Suprapubic skin (tissue), 4 donors: Measurements from ENCODE around the gene STARD8. TPM values are rescaled to one million over a fixed set of nuclear protein-coding genes. Genes with fewer than 3 reads are reported as not detected.

ENCODE experiments used
- DNase-seq, 2 donors: peaks; one replicate each; pipeline ENCODE4 v3.0.0-alpha.2; 2019; ENCODE audit warnings: low spot score in 2 of 2
- H3K27ac ChIP-seq: fragments of 200-600 bp; sonication (generic); one replicate; pipeline ENCODE4 v1.5.1; 2019
- H3K27me3 ChIP-seq: fragments of 200-600 bp; sonication (generic); one replicate; pipeline ENCODE4 v1.5.1; 2019
- H3K36me3 ChIP-seq: fragments of 200-600 bp; sonication (generic); one replicate; pipeline ENCODE4 v1.5.1; 2019
- H3K4me1 ChIP-seq: fragments of 200-600 bp; sonication (generic); one replicate; pipeline ENCODE4 v1.5.1; 2019
- H3K4me3 ChIP-seq: fragments of 200-600 bp; sonication (generic); one replicate; pipeline ENCODE4 v1.5.1; 2019; ENCODE audit warnings: mild to moderate bottlenecking
- H3K9me3 ChIP-seq: fragments of 200-600 bp; sonication (generic); one replicate; pipeline ENCODE4 v1.5.1; 2019
- EP300 ChIP-seq: sonication (generic); formaldehyde crosslinking; IDR thresholded peaks from one replicate; pipeline ENCODE4 v1.6.1; 2017; ENCODE audit warnings: antibody characterized with exemption
- POLR2A ChIP-seq, 2 donors: fragments of 450-650 bp; IDR thresholded peaks; one replicate each; pipeline ENCODE4 v1.6.1; 2017; ENCODE audit warnings: antibody characterized with exemption in 2 of 2, mild to moderate bottlenecking in 2 of 2, moderate library complexity in 2 of 2
- POLR2AphosphoS5 ChIP-seq, 3 donors: sonication (generic); formaldehyde crosslinking; IDR thresholded peaks; one replicate each; pipeline ENCODE4 v1.6.1; 2017; ENCODE audit warnings: antibody characterized with exemption in 3 of 3
- WGBS: methylation state at CpG from one replicate; pipeline ENCODE4 v1.1.5; 2018; 5-methylcytosine and 5-hydroxymethylcytosine counted together
- total RNA-seq, 4 donors: library from RNA; depleted of rRNA; stranded (reverse); fragments of >200 nt; gene quantifications; one replicate each; pipeline ENCODE4 v1.1.0, GENCODE V29; 2016
- TF ChIP-seq, protein P1 (sequence below), 2 donors: fragments of 200-600 bp in 1 of 2; fragments of 450-650 bp in 1 of 2; sonication (generic) in 1 of 2; IDR thresholded peaks; one replicate each; pipeline ENCODE4 v1.5.1; 2016 to 2019; ENCODE audit warnings: antibody characterized with exemption in 2 of 2, mild to moderate bottlenecking in 1 of 2, moderate library complexity in 1 of 2

STARD8 gene
- total RNA-seq, 4 donors from 2014 or later = 2.0 to 4.5 (median 2.3) TPM

GRCh38 chrX:68659385-68659784 lies 11.9 kb downstream of the STARD8 start:
- Histone ChIP-seq H3K27me3 (no peaks in the 10 kb centered on the region), H3K36me3 (no peaks in the 10 kb centered on the region), H3K4me1 (peaks cover 2% of the 10 kb centered on the region), H3K27ac (no peak overlapping the region), H3K9me3 (no peaks in the 10 kb centered on the region), H3K4me3 (no peak overlapping the region)
- DNase-seq = no peak
- TF ChIP-seq POLR2AphosphoS5 (IDR thresholded peaks at IDR 0.05) = no peak
- TF ChIP-seq POLR2A (IDR thresholded peaks at IDR 0.05) = no peak
- TF ChIP-seq, protein P1, sequence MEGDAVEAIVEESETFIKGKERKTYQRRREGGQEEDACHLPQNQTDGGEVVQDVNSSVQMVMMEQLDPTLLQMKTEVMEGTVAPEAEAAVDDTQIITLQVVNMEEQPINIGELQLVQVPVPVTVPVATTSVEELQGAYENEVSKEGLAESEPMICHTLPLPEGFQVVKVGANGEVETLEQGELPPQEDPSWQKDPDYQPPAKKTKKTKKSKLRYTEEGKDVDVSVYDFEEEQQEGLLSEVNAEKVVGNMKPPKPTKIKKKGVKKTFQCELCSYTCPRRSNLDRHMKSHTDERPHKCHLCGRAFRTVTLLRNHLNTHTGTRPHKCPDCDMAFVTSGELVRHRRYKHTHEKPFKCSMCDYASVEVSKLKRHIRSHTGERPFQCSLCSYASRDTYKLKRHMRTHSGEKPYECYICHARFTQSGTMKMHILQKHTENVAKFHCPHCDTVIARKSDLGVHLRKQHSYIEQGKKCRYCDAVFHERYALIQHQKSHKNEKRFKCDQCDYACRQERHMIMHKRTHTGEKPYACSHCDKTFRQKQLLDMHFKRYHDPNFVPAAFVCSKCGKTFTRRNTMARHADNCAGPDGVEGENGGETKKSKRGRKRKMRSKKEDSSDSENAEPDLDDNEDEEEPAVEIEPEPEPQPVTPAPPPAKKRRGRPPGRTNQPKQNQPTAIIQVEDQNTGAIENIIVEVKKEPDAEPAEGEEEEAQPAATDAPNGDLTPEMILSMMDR (IDR thresholded peaks at IDR 0.05) = no peak
- no peak for TF ChIP-seq EP300
- 66% methylated on average over 5 of the region's 5 CpGs for WGBS

DNA sequence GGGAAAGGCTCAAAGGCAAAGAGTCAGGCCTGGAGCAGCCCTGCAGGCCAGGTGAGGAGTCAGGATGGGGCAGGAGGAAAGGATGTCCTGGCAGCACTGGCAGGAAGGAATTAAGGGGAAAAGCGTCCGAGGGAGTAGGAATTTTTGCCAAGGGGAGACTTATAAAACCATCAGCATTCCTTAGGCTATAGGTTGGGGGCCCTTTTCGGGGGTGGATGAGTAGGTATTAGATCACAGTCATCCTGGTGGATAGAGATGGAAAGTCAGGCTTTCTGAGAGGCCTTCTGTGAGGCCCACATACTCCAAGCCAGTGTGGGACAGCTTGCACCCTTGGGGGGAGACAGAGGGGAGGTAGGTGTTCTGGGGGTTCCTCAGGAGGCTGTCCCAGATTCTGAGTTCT lies 12.3 kb downstream of the STARD8 start:
- DNase-seq = no peak
- H3K36me3 ChIP-seq = no peaks in the 10 kb centered on the region
- WGBS = 62% methylated on average over 3 of the region's 3 CpGs
- no peaks in the 10 kb centered on the region for H3K9me3 ChIP-seq
- no peaks in the 10 kb centered on the region for H3K27me3 ChIP-seq
- H3K4me1 ChIP-seq = peaks cover 2% of the 10 kb centered on the region
- TF ChIP-seq, protein P1 (IDR thresholded peaks at IDR 0.05) = no peak
- TF ChIP-seq EP300 (no peak), POLR2AphosphoS5 (IDR thresholded peaks at IDR 0.05) (no peak)
- no peak overlapping the region for H3K27ac ChIP-seq
- H3K4me3 ChIP-seq = no peak overlapping the region

- no peak overlapping the region for H3K4me3 ChIP-seq
- no peaks in the 10 kb centered on the region for H3K9me3 ChIP-seq
- TF ChIP-seq, protein P1 (IDR thresholded peaks at IDR 0.05) = no peak
- TF ChIP-seq POLR2A (IDR thresholded peaks at IDR 0.05) (no peak), POLR2AphosphoS5 (IDR thresholded peaks at IDR 0.05) (no peak)
- H3K27ac ChIP-seq = no peak overlapping the region
- peaks cover 2% of the 10 kb centered on the region for H3K4me1 ChIP-seq
- DNase-seq = no peak
- no peaks in the 10 kb centered on the region for H3K36me3 ChIP-seq
- no peaks in the 10 kb centered on the region for H3K27me3 ChIP-seq
- 75% methylated on average over 4 of the region's 4 CpGs for WGBS
Observed at GRCh38 chrX:68660746-68661145, 13.3 kb downstream of the STARD8 start.

GRCh38 chrX:68665502-68665901 lies 18.0 kb downstream of the STARD8 start:
- TF ChIP-seq EP300 (no peak), POLR2AphosphoS5 (IDR thresholded peaks at IDR 0.05) (no peak), POLR2A (IDR thresholded peaks at IDR 0.05) (no peak)
- TF ChIP-seq, protein P1 (IDR thresholded peaks at IDR 0.05) = no peak
- H3K27me3 ChIP-seq = no peaks in the 10 kb centered on the region
- no peak overlapping the region for H3K4me3 ChIP-seq
- H3K4me1 ChIP-seq = no peaks in the 10 kb centered on the region
- 62% methylated on average over 9 of the region's 9 CpGs for WGBS
- H3K36me3 ChIP-seq = no peaks in the 10 kb centered on the region
- DNase-seq = no peak
- H3K9me3 ChIP-seq = no peaks in the 10 kb centered on the region
- H3K27ac ChIP-seq = no peak overlapping the region

DNA sequence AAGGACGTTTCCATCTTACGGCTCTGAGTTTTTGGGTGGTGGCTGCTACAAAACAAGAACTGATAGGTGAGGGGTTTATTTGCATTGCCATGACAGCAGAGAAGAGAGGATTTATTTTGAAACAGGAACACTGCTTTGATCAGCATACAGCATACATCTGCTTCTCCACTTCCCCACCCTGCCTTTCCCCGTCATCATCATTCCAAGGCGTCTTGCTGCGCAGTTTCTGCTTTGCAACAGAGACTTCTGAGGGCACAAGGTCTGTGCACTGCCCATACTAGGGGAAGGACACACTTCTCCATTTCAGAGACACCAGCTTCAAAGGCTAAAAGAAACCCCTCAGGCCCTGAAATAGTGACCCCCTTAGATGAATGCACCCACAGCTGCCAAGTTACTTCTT lies 19.1 kb downstream of the STARD8 start:
- H3K4me3 ChIP-seq = no peak overlapping the region
- H3K9me3 ChIP-seq = no peaks in the 10 kb centered on the region
- WGBS = 94% methylated on average over 5 of the region's 5 CpGs
- TF ChIP-seq POLR2AphosphoS5 (IDR thresholded peaks at IDR 0.05) = no peak
- no peak for TF ChIP-seq EP300
- TF ChIP-seq, protein P1 (IDR thresholded peaks at IDR 0.05) = no peak
- no peak for TF ChIP-seq POLR2A (IDR thresholded peaks at IDR 0.05)
- no peak for DNase-seq
- H3K27me3 ChIP-seq = no peaks in the 10 kb centered on the region
- H3K27ac ChIP-seq = no peak overlapping the region
- no peaks in the 10 kb centered on the region for H3K4me1 ChIP-seq
- no peaks in the 10 kb centered on the region for H3K36me3 ChIP-seq
